IPS DF 6.9 (cell line): Measurements from ENCODE around the gene EYA4.

Source experiments
- DNase-seq: peaks from one replicate; pipeline ENCODE4 v3.0.0-alpha.2; 2013; ENCODE audit warnings: low read depth, low spot score
- H3K27ac ChIP-seq: one replicate; pipeline ENCODE4 v1.5.1; 2013; ENCODE audit warnings: low read length, control low read depth
- H3K27me3 ChIP-seq: 2 replicates; pipeline ENCODE4 v1.6.1; 2013; ENCODE audit warnings: mild to moderate bottlenecking, low read length; ENCODE audit not compliant: control insufficient read depth, insufficient read depth
- H3K36me3 ChIP-seq: 2 replicates; pipeline ENCODE4 v1.6.1; 2013; ENCODE audit warnings: low read length; ENCODE audit not compliant: control insufficient read depth, insufficient read depth
- H3K4me1 ChIP-seq: 2 replicates; pipeline ENCODE4 v1.6.1; 2013; ENCODE audit warnings: low read length; ENCODE audit not compliant: control insufficient read depth, insufficient read depth
- H3K4me3 ChIP-seq: 2 replicates; pipeline ENCODE4 v1.5.1; 2013; ENCODE audit warnings: mild to moderate bottlenecking, low read length
- H3K9me3 ChIP-seq: 2 replicates; pipeline ENCODE4 v1.6.1; 2013; ENCODE audit warnings: low read length, inconsistent platforms; ENCODE audit not compliant: control insufficient read depth, insufficient read depth
- WGBS: extraction: QIAGEN DNeasy Blood & Tissue Kit; methylation state at CpG from one replicate; pipeline ENCODE4 v1.1.7; 2013; ENCODE audit warnings: mixed read lengths, missing lambda C conversion rate; ENCODE audit not compliant: insufficient read length, insufficient coverage; 5-methylcytosine and 5-hydroxymethylcytosine counted together

EYA4 gene

DNA sequence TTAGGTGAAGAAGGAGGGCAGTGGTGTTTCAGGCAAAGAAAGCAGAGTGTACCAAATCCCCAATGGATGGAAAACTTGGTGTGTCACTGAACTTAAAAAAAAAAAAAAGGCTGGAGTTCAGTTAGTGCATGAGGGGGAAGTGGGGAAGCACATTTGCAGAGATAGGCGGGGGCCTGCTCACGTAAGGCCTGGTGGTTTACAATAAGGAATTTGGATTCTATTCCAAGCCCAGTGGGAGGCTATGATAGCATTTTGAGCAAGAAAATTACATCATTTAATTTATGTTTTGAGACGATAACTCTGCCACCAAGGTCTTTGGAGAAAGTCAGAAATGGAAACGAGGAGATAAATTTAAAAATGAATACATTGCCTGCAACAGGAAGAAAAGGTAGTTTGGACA, 225.5 kb downstream of the EYA4 start:
- no peaks in the 10 kb centered on the region for H3K27me3 ChIP-seq
- WGBS, result no CpG with 5 or more reads among the region's 4 CpGs
- no peak overlapping the region for H3K4me3 ChIP-seq
- no peak overlapping the region for H3K27ac ChIP-seq
- no peaks in the 10 kb centered on the region for H3K36me3 ChIP-seq
- H3K4me1 ChIP-seq, result no peaks in the 10 kb centered on the region
- H3K9me3 ChIP-seq, result no peaks in the 10 kb centered on the region
- no peak for DNase-seq

DNA sequence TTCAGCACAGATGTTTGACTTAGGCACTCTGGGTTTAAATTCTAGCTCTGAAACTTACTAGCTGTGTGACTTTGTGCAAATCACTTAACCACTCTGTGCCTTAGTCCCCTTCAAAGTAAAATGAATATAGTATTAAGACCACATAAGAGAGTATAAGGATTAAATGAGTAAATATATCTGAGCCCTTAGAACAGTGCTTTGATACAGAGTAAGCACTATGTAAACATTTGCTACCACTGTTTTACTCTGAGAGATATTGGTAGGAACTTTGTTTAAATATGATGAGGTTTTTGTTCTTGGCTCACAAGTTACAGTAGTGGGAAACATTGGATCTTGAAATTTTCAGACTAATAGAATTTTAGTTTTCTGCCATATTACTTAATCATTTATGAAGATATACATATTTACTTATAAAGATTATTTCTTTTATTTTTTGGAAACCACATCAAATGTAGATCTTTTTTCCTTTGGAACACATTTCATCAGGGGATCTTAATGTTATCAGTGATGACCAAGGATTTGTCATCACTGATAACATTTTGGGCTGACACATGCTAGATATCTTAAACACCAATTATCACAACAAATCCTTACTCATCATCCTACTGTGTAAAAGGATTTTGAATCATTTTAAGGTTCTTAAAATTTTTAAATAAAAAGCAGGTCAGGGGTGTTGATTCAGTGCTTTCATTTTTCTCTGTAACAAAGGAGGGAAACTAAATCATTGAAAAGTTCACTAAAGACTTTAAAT, 226.2 kb downstream of the EYA4 start:
- no peak for DNase-seq
- no peak overlapping the region for H3K4me3 ChIP-seq
- no peaks in the 10 kb centered on the region for H3K4me1 ChIP-seq

DNA sequence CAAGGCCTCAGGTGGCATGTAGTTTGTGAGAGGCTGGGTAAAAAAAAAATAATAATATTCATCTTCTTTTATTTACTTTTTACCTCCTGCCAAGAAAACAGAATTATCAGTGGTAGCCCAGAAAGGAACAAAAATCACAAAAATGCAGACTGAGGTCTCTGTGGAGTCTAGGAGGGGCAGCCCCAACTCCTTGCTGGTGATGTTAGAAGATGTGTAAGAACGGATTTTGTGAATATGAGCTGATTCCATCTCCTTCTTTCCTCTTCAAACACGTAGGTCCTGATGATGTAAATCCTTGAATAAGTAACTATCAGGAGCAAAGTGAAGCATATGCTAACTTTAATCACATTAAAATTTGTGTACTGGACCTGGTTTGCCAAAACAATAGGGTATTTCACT, 226.8 kb downstream of the EYA4 start:
- no peak overlapping the region for H3K27ac ChIP-seq
- H3K4me3 ChIP-seq, result no peak overlapping the region
- no CpG with 5 or more reads among the region's 2 CpGs for WGBS
- no peak for DNase-seq
- no peaks in the 10 kb centered on the region for H3K36me3 ChIP-seq
- no peaks in the 10 kb centered on the region for H3K4me1 ChIP-seq
- no peaks in the 10 kb centered on the region for H3K27me3 ChIP-seq
- no peaks in the 10 kb centered on the region for H3K9me3 ChIP-seq

More for the DNA sequence above, 226.2 kb downstream of the EYA4 start:
- no peaks in the 10 kb centered on the region for H3K36me3 ChIP-seq
- H3K27ac ChIP-seq, result no peak overlapping the region
- H3K9me3 ChIP-seq, result no peaks in the 10 kb centered on the region
- H3K27me3 ChIP-seq, result no peaks in the 10 kb centered on the region

DNA sequence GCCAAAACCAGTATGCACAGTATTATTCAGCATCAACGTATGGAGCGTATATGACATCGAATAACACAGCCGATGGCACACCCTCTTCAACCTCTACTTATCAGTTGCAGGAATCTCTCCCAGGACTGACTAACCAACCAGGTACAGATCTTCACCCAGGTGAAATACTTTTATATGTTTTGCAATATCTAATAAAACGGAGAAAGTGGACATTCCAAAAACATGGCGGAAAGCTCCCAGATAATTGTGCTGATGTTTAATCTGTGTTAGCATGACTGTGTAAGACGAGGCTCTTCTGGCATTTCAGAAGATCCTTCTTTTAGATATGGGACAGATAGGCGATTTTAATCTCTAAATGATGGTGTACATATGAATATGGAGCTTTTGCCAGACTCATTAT, 227.4 kb downstream of the EYA4 start:
- H3K4me3 ChIP-seq, result no peak overlapping the region
- H3K27me3 ChIP-seq, result no peaks in the 10 kb centered on the region
- no peaks in the 10 kb centered on the region for H3K4me1 ChIP-seq
- no peak for DNase-seq
- no peak overlapping the region for H3K27ac ChIP-seq
- no peaks in the 10 kb centered on the region for H3K9me3 ChIP-seq
- no peaks in the 10 kb centered on the region for H3K36me3 ChIP-seq
- no CpG with 5 or more reads among the region's 8 CpGs for WGBS

DNA sequence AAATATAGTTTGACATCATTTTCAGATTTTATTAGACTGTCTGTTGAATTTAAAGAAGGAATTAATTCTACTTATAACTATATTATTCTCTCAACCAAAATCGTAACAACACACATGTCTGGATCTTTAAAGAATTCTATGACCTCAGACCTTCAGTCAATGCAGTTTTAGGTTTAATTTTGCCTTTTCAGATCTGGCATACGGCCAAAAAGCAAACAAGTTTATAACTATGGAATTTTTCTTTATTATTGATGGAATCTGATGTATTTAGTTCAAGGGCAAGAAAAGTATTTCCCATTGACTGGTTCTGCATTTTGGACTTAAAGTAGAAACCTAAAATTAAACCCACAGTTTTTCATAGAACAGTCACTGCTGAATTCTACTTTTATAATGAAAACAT, 233.4 kb downstream of the EYA4 start:
- H3K27ac ChIP-seq, result no peak overlapping the region
- no peaks in the 10 kb centered on the region for H3K4me1 ChIP-seq
- WGBS, result no CpG with 5 or more reads among the region's 2 CpGs
- no peak for DNase-seq
- no peaks in the 10 kb centered on the region for H3K36me3 ChIP-seq
- H3K27me3 ChIP-seq, result no peaks in the 10 kb centered on the region
- no peak overlapping the region for H3K4me3 ChIP-seq
- H3K9me3 ChIP-seq, result no peaks in the 10 kb centered on the region

DNA sequence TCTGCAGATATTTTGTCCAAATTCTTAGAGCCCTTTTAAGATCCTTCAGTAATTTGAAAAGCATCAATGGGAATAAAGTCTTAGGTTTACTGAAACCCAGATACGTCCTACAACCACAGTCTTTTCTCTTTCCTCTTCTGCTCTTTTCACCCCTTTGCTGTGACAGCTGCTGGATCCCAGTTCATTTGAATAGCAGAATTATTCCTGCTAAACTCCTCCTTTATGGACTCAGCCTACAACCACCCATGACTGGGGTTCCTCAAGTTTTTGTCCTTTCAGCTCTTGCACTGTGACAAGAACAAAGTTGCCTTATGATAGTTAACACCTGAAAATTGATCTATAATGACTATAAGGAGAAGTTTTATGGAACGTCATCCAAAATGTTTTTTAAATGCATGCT, 237.5 kb downstream of the EYA4 start:
- no peaks in the 10 kb centered on the region for H3K9me3 ChIP-seq
- H3K27me3 ChIP-seq, result no peaks in the 10 kb centered on the region
- WGBS, result no CpG with 5 or more reads among the region's 2 CpGs
- no peaks in the 10 kb centered on the region for H3K36me3 ChIP-seq
- no peak overlapping the region for H3K27ac ChIP-seq
- H3K4me1 ChIP-seq, result no peaks in the 10 kb centered on the region
- no peak for DNase-seq
- H3K4me3 ChIP-seq, result no peak overlapping the region

DNA sequence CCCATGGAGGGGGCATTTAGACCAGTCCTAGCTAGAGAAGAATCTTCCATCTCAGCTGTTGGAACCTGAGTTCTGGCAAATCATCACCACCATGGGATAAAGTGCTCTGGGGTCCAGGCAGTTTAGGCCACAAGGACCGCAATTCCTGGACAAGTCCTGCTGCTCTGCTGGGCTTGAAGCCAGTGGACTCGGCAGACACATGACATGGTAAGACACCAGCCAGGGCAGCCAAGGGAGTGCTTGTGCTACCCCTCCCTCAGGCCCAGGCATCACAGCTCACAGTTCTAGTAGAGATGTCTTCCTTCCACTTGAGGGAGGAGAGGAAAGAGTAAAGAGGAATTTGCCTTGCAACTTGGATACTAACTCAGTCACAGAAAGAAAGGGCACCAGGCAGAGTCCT, 246.0 kb downstream of the EYA4 start:
- H3K9me3 ChIP-seq, result no peaks in the 10 kb centered on the region
- H3K27me3 ChIP-seq, result no peaks in the 10 kb centered on the region
- DNase-seq, result no peak
- no peaks in the 10 kb centered on the region for H3K4me1 ChIP-seq
- WGBS, result no CpG with 5 or more reads among the region's 2 CpGs
- H3K27ac ChIP-seq, result no peak overlapping the region
- no peak overlapping the region for H3K4me3 ChIP-seq
- no peaks in the 10 kb centered on the region for H3K36me3 ChIP-seq

DNA sequence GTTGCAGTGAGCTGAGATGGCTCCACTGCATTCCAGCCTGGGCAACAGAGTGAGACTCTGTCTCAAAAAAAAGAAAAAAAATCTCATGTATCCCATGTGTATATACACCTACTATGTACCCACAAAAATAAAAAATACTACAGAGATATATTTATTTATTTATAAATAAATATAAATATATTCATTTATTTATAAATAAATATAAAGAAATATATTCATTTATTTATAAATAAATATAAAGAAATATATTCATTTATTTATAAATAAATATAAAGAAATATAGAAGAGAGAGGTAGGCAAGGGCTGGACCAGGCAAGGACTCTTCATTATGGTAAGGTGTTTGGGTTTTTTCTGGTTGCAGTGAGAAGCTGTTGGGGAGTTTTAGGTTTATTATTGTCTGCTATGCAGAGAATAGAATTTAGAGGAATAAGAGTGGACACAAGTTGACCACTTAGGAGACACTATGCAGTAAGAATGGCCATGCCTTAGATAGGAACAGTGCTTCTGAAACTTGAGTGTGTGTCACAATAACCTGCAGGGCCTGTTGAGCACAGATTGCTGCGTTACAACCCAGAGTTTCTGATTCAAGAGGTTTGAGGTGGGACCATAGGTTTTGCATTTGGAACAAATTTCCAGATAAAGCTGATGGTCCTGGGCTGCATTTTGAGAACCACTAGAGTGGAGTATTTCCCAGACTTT, 254.2 kb downstream of the EYA4 start:
- Histone ChIP-seq H3K4me1 (no peaks in the 10 kb centered on the region), H3K36me3 (no peaks in the 10 kb centered on the region), H3K4me3 (no peak overlapping the region), H3K27ac (no peak overlapping the region), H3K27me3 (no peaks in the 10 kb centered on the region), H3K9me3 (no peaks in the 10 kb centered on the region)
- no peak for DNase-seq
- no CpG with 5 or more reads among the region's 1 CpG for WGBS

DNA sequence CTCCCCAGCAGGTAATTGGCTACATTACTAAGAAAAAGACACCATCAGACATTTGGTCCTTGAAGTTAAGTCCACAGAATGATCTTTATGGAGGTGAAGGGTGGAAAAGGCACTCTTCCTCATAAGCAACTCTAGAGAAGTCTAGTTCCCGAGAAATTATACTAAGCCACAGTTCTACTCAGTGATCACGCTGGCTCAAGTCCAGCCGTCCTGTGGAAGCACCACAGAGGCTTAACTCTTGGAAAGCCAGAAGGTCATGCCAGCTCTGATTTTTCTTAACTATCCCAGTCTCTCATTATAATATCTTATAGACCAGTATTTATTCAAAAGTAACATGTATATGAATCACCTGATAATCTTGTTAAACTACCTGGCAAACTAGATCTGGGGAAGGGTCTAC, 258.5 kb downstream of the EYA4 start:
- WGBS, result no CpG with 5 or more reads among the region's 3 CpGs
- Histone ChIP-seq H3K9me3 (no peaks in the 10 kb centered on the region), H3K36me3 (no peaks in the 10 kb centered on the region), H3K27ac (no peak overlapping the region), H3K4me3 (no peak overlapping the region), H3K4me1 (no peaks in the 10 kb centered on the region), H3K27me3 (no peaks in the 10 kb centered on the region)
- DNase-seq, result no peak

DNA sequence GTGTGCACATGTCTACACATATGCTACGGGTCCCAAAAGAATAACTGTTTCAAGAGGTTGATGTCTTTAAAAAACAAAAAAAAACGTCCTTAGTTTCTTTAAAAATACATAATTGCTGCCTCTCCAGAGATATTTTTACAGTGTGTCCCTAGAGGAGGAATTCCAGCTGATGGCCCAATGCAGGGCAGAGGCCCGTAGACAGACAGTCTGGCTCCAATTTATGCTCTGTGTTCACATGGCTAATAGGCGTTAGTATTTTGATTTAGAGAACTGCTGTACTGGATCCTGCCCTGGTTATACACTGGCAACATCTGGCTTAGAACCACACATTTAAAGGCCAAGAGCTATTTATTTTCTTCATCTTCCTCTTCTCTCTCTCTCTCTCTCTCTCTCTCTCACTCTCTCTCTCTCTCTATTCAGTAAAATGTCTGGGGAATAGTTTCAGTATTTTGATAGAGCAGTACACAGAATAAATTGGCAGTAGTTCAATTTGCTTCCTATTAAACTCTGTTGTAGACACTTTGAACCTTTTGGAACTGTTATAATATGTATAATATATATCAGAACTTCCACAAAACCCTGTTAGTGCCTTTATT, 260.6 kb downstream of the EYA4 start:
- no peak for DNase-seq
- no peaks in the 10 kb centered on the region for H3K27me3 ChIP-seq
- H3K4me3 ChIP-seq, result no peak overlapping the region
- H3K4me1 ChIP-seq, result no peaks in the 10 kb centered on the region
- WGBS, result no CpG with 5 or more reads among the region's 4 CpGs
- H3K9me3 ChIP-seq, result no peaks in the 10 kb centered on the region
- H3K27ac ChIP-seq, result no peak overlapping the region
- no peaks in the 10 kb centered on the region for H3K36me3 ChIP-seq
